Activated CD4-positive, alpha-beta memory T cell treated with anti-CD3 and anti-CD28 coated beads, Interleukin-2, amount 10 ng/mL, durations not matched to agents 7 days and 5 days (primary cell): ENCODE data around the gene PAFAH1B2. TPM values are rescaled to one million over a fixed set of nuclear protein-coding genes. Genes with fewer than 3 reads are reported as not detected.

Experiments
- total RNA-seq, 2 experiments: library from RNA; stranded (reverse); gene quantifications; one replicate each; pipeline ENCODE4 v1.2.3, GENCODE V29; 2021

PAFAH1B2 gene
- total RNA-seq, 2 experiments from 2014 or later: 60.1 to 62.8 TPM

Other genes with a start within 250 kb of the PAFAH1B2 start
- gene SIK3, start 45.9 kb upstream of the PAFAH1B2 start, total RNA-seq: 10 to 100 TPM; 36.4 to 43.0 TPM
- gene SIDT2, start 34.5 kb downstream of the PAFAH1B2 start, total RNA-seq: 10 to 100 TPM; 38.1 to 42.9 TPM
- gene TAGLN, start 55.1 kb downstream of the PAFAH1B2 start, total RNA-seq: 1 to 10 TPM; 5.2 to 5.8 TPM
- 100 to 1,000 TPM; 181 to 182 TPM for gene PCSK7, start 87.8 kb downstream of the PAFAH1B2 start, total RNA-seq
- gene RNF214, start 88.4 kb downstream of the PAFAH1B2 start, total RNA-seq: 10 to 100 TPM; 23.1 to 23.6 TPM
- 1 to 10 TPM; 4.9 to 5.6 TPM for gene BACE1-AS, start 147.1 kb downstream of the PAFAH1B2 start, total RNA-seq
- gene BACE1, start 172.0 kb downstream of the PAFAH1B2 start, total RNA-seq: under 1 TPM; 0.75 to 0.96 TPM
- gene CEP164, start 183.6 kb downstream of the PAFAH1B2 start, total RNA-seq: 10 to 100 TPM; 41.4 to 45.6 TPM